Kidney (tissue), 14 donors: ENCODE data around the gene FCER1G. TPM values are rescaled to one million over a fixed set of nuclear protein-coding genes. Genes with fewer than 3 reads are reported as not detected.
"Not testable (repeated sequence)": the region's sequence is repeated elsewhere in the genome, so short reads cannot be mapped to it uniquely, and the experiment has no call there.

Experiments used
- DNase-seq, 5 donors: peaks; one replicate each; pipeline ENCODE4 v3.0.0-alpha.2; 2013 to 2020
- FAIRE-seq: peaks from 2 replicates; lab custom pipeline; 2012; peaks lifted over from hg19 to GRCh38; lab: Jason Lieb, UNC
- H3K27ac ChIP-seq, 2 donors: one replicate each; pipeline ENCODE4 v1.7.0; 2013; ENCODE audit warnings: low read depth in 2 of 2, low read length in 2 of 2, inconsistent platforms in 1 of 2
- H3K27me3 ChIP-seq: one replicate; pipeline ENCODE4 v1.7.1; 2013; ENCODE audit warnings: low read length, inconsistent platforms; ENCODE audit not compliant: control insufficient read depth, insufficient read depth
- H3K36me3 ChIP-seq, 3 donors: one replicate each; pipeline versions ENCODE4 v1.7.0 to v1.7.1; 2013; ENCODE audit warnings: low read length in 3 of 3, control low read depth in 1 of 3, inconsistent platforms in 1 of 3; ENCODE audit not compliant: insufficient read depth in 3 of 3, control insufficient read depth in 2 of 3
- H3K4me1 ChIP-seq, 3 donors: one replicate each; pipeline versions ENCODE4 v1.7.0 to v1.7.1; 2013; ENCODE audit warnings: low read length in 3 of 3, inconsistent platforms in 1 of 3, low read depth in 1 of 3; ENCODE audit not compliant: control insufficient read depth in 2 of 3, insufficient read depth in 2 of 3
- H3K4me3 ChIP-seq, 3 donors: one replicate each; pipeline versions ENCODE4 v1.7.0 to v1.8.1; 2013; ENCODE audit warnings: low read length in 3 of 3, control low read depth in 1 of 3, inconsistent platforms in 1 of 3
- H3K9ac ChIP-seq, 3 donors: one replicate each; pipeline versions ENCODE4 v1.7.0 to v1.7.1; 2013; ENCODE audit warnings: low read length in 3 of 3, control low read depth in 1 of 3, inconsistent platforms in 1 of 3
- H3K9me3 ChIP-seq, 3 donors: one replicate each; pipeline versions ENCODE4 v1.7.0 to v1.7.1; 2013; ENCODE audit warnings: low read length in 3 of 3, control low read depth in 1 of 3, inconsistent platforms in 1 of 3; ENCODE audit not compliant: control insufficient read depth in 2 of 3, insufficient read depth in 1 of 3
- intact Hi-C: fragments of 100-400 bp; cut with DNase I; formaldehyde crosslinking; loops from one replicate; pipeline ENCODE4 v1.11.1; 2022
- polyA plus RNA-seq: library from polyadenylated mRNA; stranded (reverse); fragments of 350-450 nt; fragmentation: Illumina TruSeq; extraction: RNeasy Lipid Tissue Mini Kit (QIAGEN cat#74804); gene quantifications from one replicate; pipeline ENCODE4 v1.2.3, GENCODE V29; 2014; ENCODE audit warnings: low read depth, low replicate concordance; ENCODE audit not compliant: insufficient read depth
- total RNA-seq: library from RNA; stranded (reverse); fragmentation: NEBNext Ultra II Directional; extraction: Animal tissue kit (Norgen Biotek cat#: 25700); gene quantifications from one replicate; pipeline ENCODE4 v1.2.1, GENCODE V29; 2021
- TF ChIP-seq, protein P1 (sequence below): IDR thresholded peaks from 3 replicates; pipeline ENCODE4 v1.5.1; 2012; ENCODE audit warnings: mild to moderate bottlenecking, moderate library complexity, borderline replicate concordance; ENCODE audit not compliant: insufficient read depth; ENCODE audit errors: extremely low read depth
- donor health status: control.
- donor health status: control.
- donor health status: control.
- donor health status: control.
- donor health status: control.
- donor health status: DM: yes; HTN: yes; CAD: no.
- donor health status: Normal renal cell carcinoma (clear cell type).

Gene FCER1G
- total and polyA plus RNA-seq, 2 donors from 2014 or later = 38.9 to 43.4 TPM

- H3K27me3 ChIP-seq = no peaks in the 10 kb centered on the region
- intact Hi-C loops = no loop called here
Measured at GRCh38 chr1:161222175-161223019, 7.3 kb downstream of the FCER1G start.

GRCh38 chr1:161223805-161224694 is 9.0 kb downstream of the FCER1G start:
- Histone ChIP-seq H3K9me3 (no peaks in the 10 kb centered on the region), H3K36me3 (peaks cover 3 to 8% (median 7%) of the 10 kb centered on the region in 3 donors), H3K4me3 (no peak overlapping the region), H3K4me1 (peaks cover 2 to 21% (median 16%) of the 10 kb centered on the region in 3 donors), H3K27ac (no peak overlapping the region), H3K27me3 (no peaks in the 10 kb centered on the region), H3K9ac (no peak overlapping the region)
- TF ChIP-seq, protein P1, sequence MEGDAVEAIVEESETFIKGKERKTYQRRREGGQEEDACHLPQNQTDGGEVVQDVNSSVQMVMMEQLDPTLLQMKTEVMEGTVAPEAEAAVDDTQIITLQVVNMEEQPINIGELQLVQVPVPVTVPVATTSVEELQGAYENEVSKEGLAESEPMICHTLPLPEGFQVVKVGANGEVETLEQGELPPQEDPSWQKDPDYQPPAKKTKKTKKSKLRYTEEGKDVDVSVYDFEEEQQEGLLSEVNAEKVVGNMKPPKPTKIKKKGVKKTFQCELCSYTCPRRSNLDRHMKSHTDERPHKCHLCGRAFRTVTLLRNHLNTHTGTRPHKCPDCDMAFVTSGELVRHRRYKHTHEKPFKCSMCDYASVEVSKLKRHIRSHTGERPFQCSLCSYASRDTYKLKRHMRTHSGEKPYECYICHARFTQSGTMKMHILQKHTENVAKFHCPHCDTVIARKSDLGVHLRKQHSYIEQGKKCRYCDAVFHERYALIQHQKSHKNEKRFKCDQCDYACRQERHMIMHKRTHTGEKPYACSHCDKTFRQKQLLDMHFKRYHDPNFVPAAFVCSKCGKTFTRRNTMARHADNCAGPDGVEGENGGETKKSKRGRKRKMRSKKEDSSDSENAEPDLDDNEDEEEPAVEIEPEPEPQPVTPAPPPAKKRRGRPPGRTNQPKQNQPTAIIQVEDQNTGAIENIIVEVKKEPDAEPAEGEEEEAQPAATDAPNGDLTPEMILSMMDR = no peak
- FAIRE-seq (no peak), DNase-seq (no peak)
- intact Hi-C loops = no loop called here

More at GRCh38 chr1:161222175-161223019, 7.3 kb downstream of the FCER1G start:
- Histone ChIP-seq H3K36me3 (no peaks in the 10 kb centered on the region), H3K4me1 (peaks cover 2 to 19% (median 17%) of the 10 kb centered on the region in 3 donors), H3K4me3 (no peak overlapping the region), H3K9me3 (no peaks in the 10 kb centered on the region), H3K27ac (no peak overlapping the region), H3K9ac (no peak overlapping the region)
- DNase-seq = no peak
- FAIRE-seq = no peak
- TF ChIP-seq, protein P1 = no peak

GRCh38 chr1:161224695-161225087 is 9.6 kb downstream of the FCER1G start:
- H3K27me3 ChIP-seq, DNase-seq, H3K27ac ChIP-seq, H3K9me3 ChIP-seq, H3K9ac ChIP-seq, FAIRE-seq, intact Hi-C loops, H3K4me3 ChIP-seq: not testable (repeated sequence)
- peaks cover 3 to 14% (median 9%) of the 10 kb centered on the region in 3 donors for H3K36me3 ChIP-seq
- H3K4me1 ChIP-seq = peaks cover 2 to 17% (median 11%) of the 10 kb centered on the region in 3 donors
